ENCODE results near the gene IGFN1. TPM values are rescaled to one million over a fixed set of nuclear protein-coding genes. Genes with fewer than 3 reads are reported as not detected.
A peak's percentile ranks its signal among the peaks of the same experiment; 100 is the strongest.

The IGFN1 gene
- total and polyA plus RNA-seq, 9 of the 15 experiments (the other 6 are each of a cell fraction or from before 2014, with no cell fraction given): 0.04 TPM; not detected in 8

- TF ChIP-seq ZNF518B (CRISPR knock-in tag; IDR thresholded peaks at IDR 0.05): no peak
- peak; percentile 50; the same call in 1 of the 2 replicates for TF ChIP-seq TFAP4 (CRISPR knock-in tag; IDR thresholded peaks at IDR 0.05; ENCODE audit: borderline replicate concordance)
- peak; percentile 96 for TF ChIP-seq IRF9 (tag; IDR thresholded peaks at IDR 0.05)
- no peak for TF ChIP-seq ILF3 (IDR thresholded peaks at IDR 0.05; ENCODE audit: borderline replicate concordance)
- TF ChIP-seq CSDE1 (IDR thresholded peaks at IDR 0.05): peak in 1 of 2 experiments; percentile 99; a peak in 2 of 4 replicates
- no peak for TF ChIP-seq PTBP1 (IDR thresholded peaks at IDR 0.05; ENCODE audit: low read depth, low read length)
- TF ChIP-seq ARID3A (IDR thresholded peaks at IDR 0.05; ENCODE audit: borderline replicate concordance, low read depth, low read length): no peak
- TF ChIP-seq HNRNPUL1 (IDR thresholded peaks at IDR 0.05; ENCODE audit: low read length): no peak
- TF ChIP-seq HNRNPK (IDR thresholded peaks at IDR 0.05; ENCODE audit: low read depth, low read length, poor library complexity, severe bottlenecking): no peak
- TF ChIP-seq NUFIP1 (IDR thresholded peaks at IDR 0.05; ENCODE audit: partially characterized antibody): no peak
- TF ChIP-seq SNIP1 (IDR thresholded peaks at IDR 0.05; ENCODE audit: low read depth): no peak
- no peak for TF ChIP-seq HMBOX1 (IDR thresholded peaks at IDR 0.05)
- TF ChIP-seq PRPF4 (IDR thresholded peaks at IDR 0.05; ENCODE audit: insufficient read depth, low read depth, low read length, poor library complexity, severe bottlenecking): no peak
- peak; percentile 44 for TF ChIP-seq MYC (IDR thresholded peaks at IDR 0.05; ENCODE audit: low read depth, low read length)
- TF ChIP-seq MYC (CRISPR knock-in tag; IDR thresholded peaks at IDR 0.05; ENCODE audit: borderline replicate concordance, low read depth): peak; percentile 49; the same call in 1 of the 2 replicates
- TF ChIP-seq ZNF197 (CRISPR knock-in tag; IDR thresholded peaks at IDR 0.05; ENCODE audit: low read depth): peak; percentile 58; the same call in 1 of the 2 replicates
- no peak for TF ChIP-seq ZNF253 (CRISPR knock-in tag; conservative IDR thresholded peaks at IDR 0.05)
- TF ChIP-seq KDM1A (IDR thresholded peaks at IDR 0.05): no peak
Observed at GRCh38 chr1:201154389-201155165, 36.0 kb upstream of the IGFN1 start, which contains the start of gene TMEM9 (continued).

Data from K562 (cell line).